NCI-H82 treated with DMSO at 0.1 percent for 48 hours (cell line): Measurements from ENCODE around the gene SMYD3.

Source experiments
- DNase-seq: peaks from one replicate; lab custom pipeline; 2025; ENCODE audit not compliant: unreplicated experiment; lab: John Stamatoyannopoulos, UW

The SMYD3 gene

DNA sequence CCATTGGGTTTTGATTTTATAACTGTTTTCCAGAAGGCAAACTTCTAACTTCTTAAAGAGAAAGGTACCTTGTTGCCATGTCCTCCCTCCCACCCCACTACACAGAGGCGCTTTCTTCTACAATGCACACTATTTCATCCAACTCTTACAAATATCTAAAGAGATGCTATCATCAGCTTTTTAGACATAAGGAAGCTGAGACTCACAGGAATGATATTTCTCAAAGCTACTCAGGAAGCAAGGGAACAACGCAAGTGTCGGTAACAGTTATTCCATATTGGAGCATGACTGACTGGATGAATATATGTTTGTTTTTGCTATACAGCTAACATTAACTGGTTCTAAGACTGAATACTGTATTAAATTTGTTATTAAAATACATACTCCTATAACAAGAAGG, 318.0 kb downstream of the SMYD3 start:
- no peak for DNase-seq

DNA sequence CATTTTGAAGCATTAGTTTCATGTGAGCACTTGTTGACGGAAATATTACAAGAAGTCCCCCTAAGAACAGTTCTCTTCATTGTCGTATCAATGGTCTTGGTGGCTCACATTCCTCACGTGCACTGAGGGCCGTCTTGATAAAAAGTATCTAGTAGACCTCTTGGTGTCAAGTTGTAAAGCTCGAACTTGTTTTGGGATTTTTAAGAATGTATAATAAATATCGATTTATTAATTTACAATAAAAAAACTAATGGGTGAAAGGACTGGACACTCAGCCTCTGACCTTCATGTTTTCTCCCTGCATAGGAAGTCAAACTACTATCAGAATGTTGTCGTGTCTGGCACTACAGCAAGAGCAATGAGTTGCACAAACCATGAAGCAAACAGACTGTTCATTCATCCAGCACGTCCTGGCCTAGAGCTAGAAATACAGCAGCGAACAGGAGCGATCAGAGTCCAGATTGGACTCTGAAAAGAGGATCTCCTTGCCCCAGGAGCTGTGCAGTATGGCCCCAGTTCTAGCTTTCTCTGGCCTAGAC, 319.2 kb downstream of the SMYD3 start:
- DNase-seq: no peak

DNA sequence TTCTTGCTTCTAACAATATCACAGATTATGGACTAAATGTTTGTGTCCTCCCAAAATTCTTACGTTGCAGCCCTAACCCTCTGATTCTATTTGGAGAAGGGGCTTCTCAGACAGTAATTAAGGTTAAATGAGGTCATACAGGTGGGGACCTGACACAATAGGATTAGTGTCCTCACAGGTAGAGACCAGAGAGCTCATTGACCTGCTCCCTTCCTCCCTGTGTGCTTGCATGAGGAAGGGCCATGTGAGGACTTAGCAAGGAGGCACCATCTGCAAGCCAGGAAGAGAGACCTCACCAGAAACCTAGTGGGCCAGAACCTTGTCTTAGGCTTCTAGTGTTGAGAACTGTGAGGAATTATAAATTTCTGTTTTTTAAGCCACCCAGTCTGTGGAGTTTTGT, 322.6 kb downstream of the SMYD3 start:
- DNase-seq: no peak

DNA sequence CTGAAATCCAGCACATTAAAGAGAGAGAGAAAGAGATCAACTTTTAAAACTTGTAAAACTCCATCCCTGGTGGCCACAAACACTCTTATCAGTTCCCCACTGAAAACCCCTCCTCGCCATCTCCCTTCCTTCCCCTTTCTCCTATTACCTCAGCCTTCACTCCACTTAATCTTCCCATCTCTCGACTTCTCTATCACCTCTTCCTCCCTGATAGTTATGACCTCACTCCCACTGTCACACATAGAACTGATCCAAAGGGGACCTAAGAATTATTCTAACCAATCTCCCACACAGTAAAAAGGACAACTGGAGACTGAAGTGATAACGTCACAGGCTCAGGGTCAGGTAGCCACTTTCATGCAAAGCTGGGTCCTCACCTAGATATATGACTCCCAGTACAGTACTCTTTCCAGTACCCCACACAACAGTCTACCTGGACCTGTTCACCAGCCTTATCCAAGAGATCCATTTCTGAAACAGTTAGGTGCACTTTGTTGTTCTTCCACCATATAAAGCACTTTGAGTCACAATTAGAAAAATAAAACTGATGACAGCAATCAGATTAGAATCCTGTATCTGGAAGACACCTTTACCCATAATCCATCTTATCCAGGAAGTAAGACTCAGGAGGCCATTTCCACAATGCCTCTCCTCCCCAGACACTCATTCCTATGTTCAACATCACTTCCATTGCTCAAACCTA, 324.8 kb downstream of the SMYD3 start:
- no peak for DNase-seq

DNA sequence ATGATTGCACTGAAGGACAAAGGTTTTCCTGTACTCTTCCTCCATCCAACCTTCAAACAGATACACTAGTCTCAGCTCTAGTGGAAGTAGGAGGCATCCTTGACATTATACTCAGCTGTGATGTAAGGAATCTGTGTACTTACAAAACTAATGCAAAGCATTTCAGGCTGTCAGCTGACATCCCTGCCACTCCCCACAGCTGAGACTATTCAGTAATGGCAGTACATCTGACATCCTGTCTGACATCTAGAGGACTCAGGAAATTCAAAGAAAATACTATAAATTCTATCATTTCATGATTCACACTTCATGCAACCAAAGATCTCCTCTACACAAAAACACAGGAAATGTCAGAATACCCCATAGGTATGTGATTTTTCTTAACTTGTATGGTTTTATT, 325.8 kb downstream of the SMYD3 start:
- DNase-seq: no peak

DNA sequence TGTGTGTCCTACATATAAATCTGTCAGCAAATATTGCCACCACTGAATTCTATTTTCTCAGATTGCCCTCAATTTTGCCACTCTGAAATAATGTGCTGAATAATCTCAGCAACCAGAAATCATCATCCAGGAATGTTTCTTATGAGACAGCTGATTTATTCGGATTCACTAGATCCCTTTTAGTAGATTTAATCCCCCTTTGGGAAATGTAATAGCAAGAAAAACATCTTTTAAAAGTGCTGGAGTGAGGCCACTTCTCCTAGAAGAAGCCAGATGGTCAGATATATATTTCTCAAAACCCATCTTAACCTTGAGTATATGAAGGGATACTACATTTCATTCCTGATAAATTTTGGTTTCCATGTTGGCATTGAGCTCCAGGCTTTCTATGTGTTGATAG, 327.7 kb downstream of the SMYD3 start:
- DNase-seq: no peak

DNA sequence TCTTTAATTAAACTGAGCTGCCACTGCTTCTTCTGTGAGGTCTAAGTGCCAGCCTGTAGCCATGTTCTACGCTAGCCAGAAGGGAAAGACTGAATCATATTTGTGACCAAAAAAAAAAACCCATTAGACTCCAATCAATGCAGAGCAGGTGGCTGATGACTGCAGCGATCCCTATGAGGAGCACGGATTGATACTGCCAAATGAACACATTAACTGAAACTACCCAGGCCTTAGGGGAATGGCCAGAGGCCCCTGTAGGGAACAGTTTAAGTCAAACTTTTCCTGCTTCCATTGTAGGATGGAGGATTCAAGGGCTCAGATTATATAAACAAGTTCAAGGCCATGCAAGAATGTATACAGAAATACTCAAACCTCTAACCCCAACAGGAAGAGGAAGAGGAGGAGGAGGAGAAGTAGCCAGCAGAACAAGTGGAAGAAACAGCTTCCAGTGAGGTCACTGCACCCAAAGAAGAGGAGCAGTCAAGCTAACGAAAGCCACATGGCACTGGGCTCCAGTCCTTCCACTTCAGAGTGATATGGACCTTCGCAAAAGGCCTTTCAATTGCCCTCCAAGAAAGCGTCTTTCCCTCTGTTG, 328.3 kb downstream of the SMYD3 start:
- no peak for DNase-seq

DNA sequence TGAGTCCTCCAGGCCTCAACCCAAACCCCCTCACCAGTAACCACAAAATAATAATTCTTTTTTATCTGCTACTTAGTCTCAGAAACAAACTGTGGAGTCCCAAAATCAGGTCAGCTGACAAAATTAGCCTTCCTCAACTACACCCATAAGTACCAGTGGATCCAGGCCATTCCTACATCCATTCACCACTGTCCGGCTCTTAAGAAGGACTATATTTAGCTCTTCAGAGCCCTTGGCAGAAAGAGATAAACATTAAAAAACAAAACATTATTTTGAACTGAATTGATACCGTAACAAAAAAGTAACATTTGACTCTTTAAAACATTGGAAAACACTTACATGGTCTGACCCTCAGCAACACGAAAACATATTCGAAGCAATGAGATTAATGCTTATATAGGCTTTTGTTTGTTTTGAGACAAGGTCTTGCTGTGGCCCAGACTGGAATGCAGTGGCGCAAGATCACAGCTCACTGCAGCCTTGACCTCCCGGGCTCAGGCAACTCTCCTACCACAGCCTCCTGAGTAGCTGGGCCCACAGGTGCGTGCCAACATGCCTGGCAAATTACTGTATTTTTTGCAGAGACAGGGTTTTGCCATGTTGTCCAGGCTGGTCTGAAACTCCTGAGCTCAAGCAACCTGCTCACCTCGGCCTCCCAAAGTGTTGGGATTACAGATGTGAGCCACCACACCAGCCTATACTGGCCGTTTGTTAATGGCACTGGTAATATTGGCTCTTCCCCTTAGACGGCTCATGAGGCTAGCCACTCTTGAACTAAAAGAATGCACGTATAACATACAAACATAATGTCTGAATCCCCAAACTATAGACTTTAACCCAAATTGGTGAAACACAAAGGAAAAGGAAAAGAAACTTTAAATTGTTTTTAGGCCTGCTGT, 330.7 kb downstream of the SMYD3 start:
- DNase-seq: no peak

DNA sequence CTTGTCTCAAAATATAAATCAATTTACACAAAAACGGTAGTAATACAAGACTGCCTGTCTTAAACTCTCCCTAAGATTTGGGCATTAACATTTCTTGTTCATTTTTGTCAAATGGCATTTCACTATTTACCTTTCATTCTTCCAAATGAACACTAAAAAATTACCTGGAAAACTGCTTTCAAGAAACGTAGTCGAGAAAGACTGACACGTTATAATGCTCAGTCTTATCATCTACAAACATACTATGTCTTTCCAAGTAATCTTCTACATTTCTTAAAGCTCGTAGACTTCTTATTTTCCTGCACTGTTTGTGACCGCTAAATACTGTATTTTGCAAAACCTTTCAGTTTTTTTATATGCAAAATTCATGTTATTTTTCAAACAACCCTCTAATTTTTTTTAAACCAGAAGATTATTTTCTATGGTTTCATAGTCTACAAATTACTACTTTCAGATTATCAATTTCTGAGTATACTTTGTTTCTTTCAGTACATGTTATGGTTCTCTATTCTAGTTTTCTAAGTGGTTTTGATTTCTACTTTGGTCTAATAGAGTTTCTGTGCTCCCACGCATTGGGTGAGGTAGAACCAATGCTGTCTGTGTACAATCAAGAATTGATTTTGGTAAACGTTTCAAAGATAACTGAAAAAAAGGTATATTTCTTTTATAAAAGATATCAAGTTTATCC, 336.4 kb downstream of the SMYD3 start:
- DNase-seq: no peak

DNA sequence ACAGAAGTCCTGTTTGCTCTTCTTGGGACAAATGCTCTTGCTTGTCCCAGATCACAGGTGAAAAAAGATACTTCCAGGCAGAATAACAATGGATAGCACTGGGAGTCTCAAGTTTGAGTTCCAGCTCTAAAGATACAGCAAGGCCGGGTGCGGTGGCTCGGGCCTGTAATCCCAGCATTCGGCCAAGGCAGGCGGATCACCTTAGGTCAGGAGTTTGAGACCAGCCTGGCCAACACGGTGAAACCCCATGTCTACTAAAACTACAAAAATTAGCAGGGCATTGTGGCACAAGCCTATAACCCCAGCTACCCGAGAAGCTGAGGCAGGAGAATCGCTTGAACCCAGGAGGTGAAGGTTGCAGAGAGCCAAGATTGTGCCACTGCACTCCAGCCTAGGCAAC, 337.6 kb downstream of the SMYD3 start:
- DNase-seq: no peak

DNA sequence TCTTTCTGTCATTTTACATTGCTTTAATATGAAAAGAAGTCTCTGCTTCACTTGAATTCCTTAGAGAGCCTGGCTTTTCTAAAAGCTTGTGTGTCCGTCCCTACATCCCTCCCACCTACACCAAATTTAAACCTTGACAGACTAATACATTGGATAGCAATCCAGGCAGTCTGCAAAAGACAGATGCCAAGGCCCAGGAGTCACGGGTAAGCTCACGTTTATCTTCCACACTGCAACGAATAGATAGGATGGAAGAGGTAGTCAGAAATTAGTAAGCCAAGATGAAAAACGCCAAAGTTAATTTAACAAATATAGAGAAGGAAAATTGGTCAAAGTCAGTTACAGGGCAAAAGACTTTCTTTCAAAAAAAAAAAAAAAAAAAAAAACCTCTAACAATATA, 338.1 kb downstream of the SMYD3 start:
- no peak for DNase-seq

DNA sequence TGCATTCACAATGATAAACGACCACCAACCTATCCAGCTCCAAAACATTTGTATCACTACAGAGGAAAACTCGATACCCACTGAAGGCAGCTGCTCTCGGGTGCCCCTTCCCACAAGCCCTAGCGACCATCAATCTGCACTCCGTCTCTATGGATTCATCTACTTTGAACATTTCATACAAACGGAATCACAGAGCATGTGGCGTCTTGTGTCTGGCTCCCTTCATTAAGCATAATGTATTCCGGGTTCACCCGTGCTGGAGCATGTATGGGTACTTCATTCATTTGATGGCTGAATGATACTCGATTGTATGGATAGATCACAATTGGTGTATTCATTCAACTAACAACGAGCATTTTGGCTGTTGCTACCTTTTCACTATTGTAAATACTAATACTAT, 340.2 kb downstream of the SMYD3 start:
- no peak for DNase-seq

DNA sequence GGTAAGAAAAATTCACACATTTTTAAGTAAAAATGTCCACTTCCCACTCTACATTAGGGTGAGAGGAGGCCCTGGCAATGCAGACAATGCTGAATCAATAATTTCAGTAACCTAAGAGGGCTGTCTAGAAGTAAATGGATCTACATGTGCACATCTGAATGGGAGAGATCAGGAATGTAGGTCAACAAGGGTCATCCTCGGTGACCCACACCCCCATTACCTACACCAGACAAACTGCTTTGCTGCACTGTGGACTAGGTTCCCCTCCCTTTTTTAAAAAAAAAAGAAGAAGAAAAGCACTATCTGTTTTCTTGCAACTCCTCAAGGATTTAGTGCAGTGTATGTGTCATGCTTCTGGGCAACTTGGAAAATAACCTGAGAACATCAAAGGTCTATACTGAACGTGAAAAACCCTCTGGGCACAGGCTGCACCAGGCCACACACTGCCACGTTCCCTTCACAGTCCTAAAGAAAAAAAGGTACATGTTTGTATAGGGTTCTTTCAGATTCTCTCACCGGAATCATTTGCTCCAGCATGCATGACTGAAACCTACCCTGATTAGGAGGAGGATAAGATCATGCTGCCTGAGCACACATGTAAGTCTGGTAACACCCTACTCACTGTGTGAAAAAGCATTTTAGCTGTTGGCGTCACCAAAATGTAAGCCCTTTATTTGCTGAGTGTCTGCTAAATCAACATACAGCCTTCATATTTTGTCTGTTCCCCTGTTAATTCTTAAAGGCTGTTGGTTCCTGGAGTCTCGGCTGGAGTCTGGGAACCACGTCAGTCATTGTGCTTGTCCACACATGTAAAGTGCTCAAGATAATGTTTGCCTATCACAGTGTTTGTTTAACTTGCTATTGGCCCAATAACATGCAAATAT, 341.0 kb downstream of the SMYD3 start:
- DNase-seq: no peak

DNA sequence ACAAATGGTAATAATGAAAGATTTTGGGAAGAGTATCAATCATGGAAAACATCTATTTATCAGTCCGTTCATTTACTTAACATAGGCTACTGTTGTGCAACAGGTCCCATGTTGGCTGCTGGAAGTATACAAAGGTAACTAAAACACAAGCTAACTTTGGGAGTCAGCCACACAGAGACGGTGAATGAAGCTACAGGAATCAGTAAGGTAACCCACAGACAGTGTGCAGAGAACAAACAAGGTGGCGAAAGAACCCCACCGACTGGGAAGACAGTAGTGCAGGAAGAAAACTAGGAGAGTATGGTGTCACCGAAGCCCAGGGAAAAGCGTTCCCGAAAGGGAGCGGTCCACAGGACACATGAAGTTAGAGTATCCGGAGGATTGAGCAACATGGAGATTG, 342.3 kb downstream of the SMYD3 start:
- DNase-seq: no peak

DNA sequence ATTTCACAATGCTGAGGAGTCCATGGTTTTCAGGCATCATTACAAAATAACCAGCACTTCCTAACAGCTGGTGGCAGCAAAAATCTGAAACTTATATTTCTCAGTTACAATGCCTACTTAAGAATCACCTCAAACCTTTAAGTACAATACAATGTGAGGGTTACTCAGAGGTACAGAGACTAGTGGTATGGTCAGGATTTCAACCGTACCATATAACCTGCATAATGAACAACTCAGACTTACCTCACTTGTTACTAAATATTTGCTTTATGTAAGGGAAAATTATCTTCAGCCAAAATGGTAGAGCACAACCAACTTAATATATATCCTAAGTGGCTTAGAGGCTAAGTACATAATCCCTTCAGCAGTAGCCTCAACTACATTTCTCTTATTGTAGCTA, 344.5 kb downstream of the SMYD3 start:
- DNase-seq: peak; percentile 75

DNA sequence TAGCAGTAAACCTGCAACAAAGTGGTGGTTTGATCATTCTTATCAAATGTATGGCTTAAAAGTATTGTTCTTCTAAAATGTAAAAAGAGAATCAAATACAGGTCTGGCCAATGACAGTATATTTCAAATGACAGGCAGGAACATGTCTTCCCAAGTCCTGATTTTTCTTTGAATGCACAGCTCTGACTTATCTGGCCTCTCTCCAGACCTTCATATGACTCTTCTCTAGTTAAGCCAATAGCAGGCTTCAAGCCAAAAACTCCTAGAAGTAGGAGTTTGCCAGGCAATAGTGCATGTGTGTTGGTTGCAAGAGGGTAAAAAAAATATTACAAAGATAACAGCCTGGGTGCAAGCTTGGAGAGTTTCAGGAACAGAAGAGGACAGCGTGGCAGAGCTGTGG, 345.5 kb downstream of the SMYD3 start:
- DNase-seq: no peak

DNA sequence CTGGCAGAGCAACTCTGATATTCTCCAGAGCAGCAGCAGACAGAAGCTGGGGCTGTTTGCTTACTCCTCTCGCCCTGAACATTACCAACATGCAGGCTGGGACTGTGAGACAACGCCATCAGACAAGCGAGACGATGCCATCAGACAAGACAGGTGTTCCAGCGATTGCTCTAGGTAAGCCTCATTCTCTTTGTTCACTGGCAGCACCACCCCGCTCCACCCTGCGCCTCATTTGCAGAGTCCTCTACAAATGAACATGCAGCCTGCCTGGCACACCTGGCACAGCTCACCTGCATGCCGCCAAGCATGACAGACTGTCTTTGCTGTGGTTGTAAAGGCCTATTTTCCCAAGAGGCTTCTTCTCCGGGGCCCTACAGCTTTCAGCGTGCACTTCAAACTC, 346.2 kb downstream of the SMYD3 start:
- DNase-seq: no peak

DNA sequence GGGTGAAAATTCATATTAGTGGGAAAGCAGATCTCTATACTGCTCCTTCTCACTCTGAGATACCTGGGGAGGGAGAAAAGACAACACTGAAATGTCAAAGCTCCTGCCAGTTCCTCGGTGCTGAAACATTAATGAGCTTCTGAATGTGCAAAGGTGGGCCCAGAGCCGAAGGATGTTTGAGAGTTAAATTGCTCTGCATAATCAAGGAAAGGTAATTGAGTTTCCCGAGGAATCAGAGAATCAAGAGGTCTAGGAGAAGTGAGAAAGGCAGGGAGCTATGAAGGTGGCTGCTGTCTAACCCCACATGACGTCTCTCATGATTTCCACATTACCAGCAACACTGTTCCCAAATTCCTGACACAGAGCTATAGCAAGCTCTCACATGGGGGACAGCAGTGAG, 346.7 kb downstream of the SMYD3 start:
- no peak for DNase-seq

DNA sequence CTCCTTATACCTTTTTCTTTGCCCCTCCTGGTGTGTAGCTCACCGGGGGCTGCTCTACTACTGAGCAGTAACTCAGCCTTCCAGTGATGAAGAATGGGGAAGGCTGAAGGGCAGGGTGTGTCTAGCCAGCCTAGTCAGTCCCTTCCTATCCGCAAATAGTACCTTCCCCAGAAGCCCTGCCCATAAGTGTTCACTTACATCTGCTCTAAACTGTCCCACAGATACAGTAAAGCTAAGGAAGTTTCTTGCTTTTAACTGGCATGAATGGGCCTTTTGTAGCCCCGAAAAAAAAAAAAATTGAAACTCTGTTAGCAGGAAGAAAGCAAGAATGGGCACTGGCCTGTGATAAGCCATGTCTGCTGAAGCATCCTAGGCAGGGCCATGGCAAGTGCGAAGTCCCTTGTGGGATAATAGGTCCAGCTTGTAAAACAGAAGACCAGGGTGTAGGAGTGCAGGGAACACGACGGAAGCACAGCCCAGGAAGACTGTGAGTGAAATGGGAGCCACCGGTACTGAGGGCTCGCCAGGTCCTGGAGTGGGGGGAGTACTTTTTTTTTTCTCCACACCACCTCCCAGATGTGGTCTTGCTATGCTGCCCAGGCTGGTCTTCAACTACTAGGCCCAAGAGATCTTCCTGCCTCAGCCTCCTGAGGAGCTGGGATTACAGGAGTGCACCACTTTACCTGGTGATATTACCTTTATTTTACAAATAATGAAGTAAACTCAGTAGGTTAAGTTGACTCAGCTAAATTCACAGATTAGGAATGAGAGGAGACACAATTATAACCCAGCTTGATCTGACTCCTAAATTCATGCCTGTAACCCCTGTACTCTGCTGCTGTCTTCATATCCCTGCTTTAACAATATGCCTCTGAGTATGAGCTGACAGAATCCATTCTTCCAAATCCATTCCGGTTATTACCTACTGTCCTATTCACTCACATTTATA, 347.5 kb downstream of the SMYD3 start:
- no peak for DNase-seq
